Neural progenitor cell (in vitro differentiated cells): ENCODE data around the gene MR1. TPM values are rescaled to one million over a fixed set of nuclear protein-coding genes. Genes with fewer than 3 reads are reported as not detected.

ENCODE experiments used
- DNase-seq: peaks from one replicate; pipeline ENCODE4 v3.0.0-alpha.2; 2016; ENCODE audit warnings: low spot score
- H2AFZ ChIP-seq: fragments of 200-600 bp; sonication (generic); replicated peaks from 2 replicates; pipeline ENCODE4 v1.6.1; 2016; ENCODE audit warnings: antibody characterized with exemption
- H3F3A ChIP-seq: fragments of 200-600 bp; sonication (generic); 2 replicates; pipeline ENCODE4 v1.6.1; 2016; ENCODE audit warnings: antibody characterized with exemption, low read depth
- H3K27ac ChIP-seq: fragments of 200-600 bp; sonication (generic); 2 replicates; pipeline ENCODE4 v1.5.1; 2016; ENCODE audit warnings: mild to moderate bottlenecking
- H3K27me3 ChIP-seq: fragments of 200-600 bp; sonication (generic); 2 replicates; pipeline ENCODE4 v1.6.1; 2016; ENCODE audit warnings: mild to moderate bottlenecking, moderate library complexity
- H3K36me3 ChIP-seq: fragments of 200-600 bp; sonication (generic); 2 replicates; pipeline ENCODE4 v1.5.1; 2016
- H3K4me1 ChIP-seq: fragments of 200-600 bp; sonication (generic); 2 replicates; pipeline ENCODE4 v1.6.1; 2016; ENCODE audit warnings: mixed run types
- H3K4me2 ChIP-seq: fragments of 200-600 bp; sonication (generic); 2 replicates; pipeline ENCODE4 v1.6.1; 2016
- H3K4me3 ChIP-seq: fragments of 200-600 bp; sonication (generic); 2 replicates; pipeline ENCODE4 v1.5.1; 2016
- H3K79me2 ChIP-seq: fragments of 200-600 bp; sonication (generic); 2 replicates; pipeline ENCODE4 v1.6.1; 2016; ENCODE audit warnings: low read depth
- H3K9ac ChIP-seq: fragments of 200-600 bp; sonication (generic); 2 replicates; pipeline ENCODE4 v1.6.1; 2016
- H3K9me3 ChIP-seq: fragments of 200-600 bp; sonication (generic); 2 replicates; pipeline ENCODE4 v1.5.1; 2016; ENCODE audit warnings: low read depth
- H4K20me1 ChIP-seq: fragments of 200-600 bp; sonication (generic); 2 replicates; pipeline ENCODE4 v1.6.1; 2016; ENCODE audit warnings: low read depth
- H3K27ac Mint-ChIP-seq: 3 replicates; pipeline ENCODE4 v1.8.0; 2021; ENCODE audit warnings: mixed read lengths
- H3K27me3 Mint-ChIP-seq: 2 replicates; pipeline ENCODE4 v1.8.0; 2022; ENCODE audit warnings: low read depth, mild to moderate bottlenecking, inconsistent platforms, moderate library complexity, mixed read lengths; ENCODE audit not compliant: insufficient read depth
- H3K36me3 Mint-ChIP-seq: 3 replicates; pipeline ENCODE4 v1.8.0; 2021; ENCODE audit warnings: mixed read lengths
- H3K4me1 Mint-ChIP-seq: 3 replicates; pipeline ENCODE4 v1.8.0; 2021; ENCODE audit warnings: mixed read lengths
- H3K4me3 Mint-ChIP-seq: 3 replicates; pipeline ENCODE4 v1.8.0; 2021; ENCODE audit warnings: mild to moderate bottlenecking, moderate library complexity, mixed read lengths
- H3K9me3 Mint-ChIP-seq: 3 replicates; pipeline ENCODE4 v1.8.0; 2020; ENCODE audit warnings: mixed read lengths
- EZH2 ChIP-seq: fragments of 200-600 bp; sonication (generic); IDR thresholded peaks from 2 replicates; pipeline ENCODE4 v1.6.1; 2017; ENCODE audit warnings: antibody characterized with exemption, mild to moderate bottlenecking, moderate library complexity
- EZH2phosphoT487 ChIP-seq: fragments of 200-600 bp; sonication (generic); IDR thresholded peaks from 2 replicates; pipeline ENCODE4 v1.6.1; 2017; ENCODE audit warnings: antibody characterized with exemption
- total RNA-seq: library from RNA; depleted of rRNA; stranded (reverse); fragments of >200 nt; gene quantifications from 2 replicates; pipeline ENCODE4 v1.2.3, GENCODE V29; 2015; ENCODE audit warnings: low replicate concordance
- TF ChIP-seq, protein P1 (sequence below): fragments of 200-600 bp; sonication (generic); IDR thresholded peaks from 2 replicates; pipeline ENCODE4 v1.5.1; 2017; ENCODE audit warnings: antibody characterized with exemption, mild to moderate bottlenecking

The MR1 gene
- total RNA-seq, 1 donor from 2014 or later = not detected

DNA sequence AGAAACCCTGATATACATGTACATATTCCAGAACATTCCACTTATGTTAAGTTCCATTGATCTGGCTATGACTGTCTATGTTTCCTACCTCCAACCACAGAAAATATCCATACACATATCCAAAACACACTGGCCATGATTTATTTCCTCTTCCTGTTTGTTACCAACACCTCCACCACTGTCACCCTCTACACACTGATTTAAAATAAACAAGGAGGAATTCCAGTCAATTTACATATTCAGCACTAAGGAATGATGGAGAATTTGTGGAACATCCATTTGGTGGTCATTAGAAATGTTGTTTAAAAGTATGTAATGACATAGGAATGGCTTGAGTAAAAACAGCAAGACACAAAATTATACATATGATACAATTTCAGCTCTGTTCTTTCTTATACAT is 5.6 kb upstream of the MR1 start:
- Histone ChIP-seq H3K4me1 (no peaks in the 10 kb centered on the region), H3K4me2 (no peak overlapping the region), H3K36me3 (no peaks in the 10 kb centered on the region), H3K4me3 (no peak overlapping the region), H2AFZ (no peak overlapping the region), H3K9ac (no peak overlapping the region), H4K20me1 (no peaks in the 10 kb centered on the region), H3F3A (peaks cover 3% of the 10 kb centered on the region), H3K27me3 (no peaks in the 10 kb centered on the region), H3K9me3 (no peaks in the 10 kb centered on the region), H3K27ac (no peak overlapping the region), H3K79me2 (no peaks in the 10 kb centered on the region)
- H3K27ac Mint-ChIP-seq = no peak overlapping the region
- H3K4me3 Mint-ChIP-seq = no peak overlapping the region
- no peaks in the 10 kb centered on the region for H3K4me1 Mint-ChIP-seq
- H3K36me3 Mint-ChIP-seq = no peaks in the 10 kb centered on the region
- TF ChIP-seq EZH2 (no peak), EZH2phosphoT487 (no peak)
- TF ChIP-seq, protein P1, sequence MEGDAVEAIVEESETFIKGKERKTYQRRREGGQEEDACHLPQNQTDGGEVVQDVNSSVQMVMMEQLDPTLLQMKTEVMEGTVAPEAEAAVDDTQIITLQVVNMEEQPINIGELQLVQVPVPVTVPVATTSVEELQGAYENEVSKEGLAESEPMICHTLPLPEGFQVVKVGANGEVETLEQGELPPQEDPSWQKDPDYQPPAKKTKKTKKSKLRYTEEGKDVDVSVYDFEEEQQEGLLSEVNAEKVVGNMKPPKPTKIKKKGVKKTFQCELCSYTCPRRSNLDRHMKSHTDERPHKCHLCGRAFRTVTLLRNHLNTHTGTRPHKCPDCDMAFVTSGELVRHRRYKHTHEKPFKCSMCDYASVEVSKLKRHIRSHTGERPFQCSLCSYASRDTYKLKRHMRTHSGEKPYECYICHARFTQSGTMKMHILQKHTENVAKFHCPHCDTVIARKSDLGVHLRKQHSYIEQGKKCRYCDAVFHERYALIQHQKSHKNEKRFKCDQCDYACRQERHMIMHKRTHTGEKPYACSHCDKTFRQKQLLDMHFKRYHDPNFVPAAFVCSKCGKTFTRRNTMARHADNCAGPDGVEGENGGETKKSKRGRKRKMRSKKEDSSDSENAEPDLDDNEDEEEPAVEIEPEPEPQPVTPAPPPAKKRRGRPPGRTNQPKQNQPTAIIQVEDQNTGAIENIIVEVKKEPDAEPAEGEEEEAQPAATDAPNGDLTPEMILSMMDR = no peak
- no peaks in the 10 kb centered on the region for H3K9me3 Mint-ChIP-seq
- no peak for DNase-seq
- H3K27me3 Mint-ChIP-seq = peaks cover 8% of the 10 kb centered on the region

DNA sequence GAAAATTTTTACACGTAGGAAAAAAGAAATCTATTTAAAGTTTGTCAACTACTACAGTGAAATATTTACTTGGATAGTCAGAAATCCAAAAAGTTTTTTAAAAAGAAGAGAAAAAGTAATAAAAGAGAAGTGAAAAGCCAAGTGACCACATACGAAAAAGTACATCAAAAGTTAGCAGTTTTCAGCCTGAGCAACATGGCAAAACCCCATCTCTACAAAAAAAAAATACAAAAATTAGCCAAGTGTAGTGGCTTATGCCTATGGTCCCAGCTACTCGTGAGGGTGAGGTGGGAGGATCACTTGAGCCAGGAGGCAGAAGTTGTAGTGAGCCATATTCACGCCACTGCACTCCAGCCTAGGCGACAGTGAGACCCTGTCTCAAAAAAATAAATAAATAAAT is 5.2 kb upstream of the MR1 start:
- DNase-seq = no peak

DNA sequence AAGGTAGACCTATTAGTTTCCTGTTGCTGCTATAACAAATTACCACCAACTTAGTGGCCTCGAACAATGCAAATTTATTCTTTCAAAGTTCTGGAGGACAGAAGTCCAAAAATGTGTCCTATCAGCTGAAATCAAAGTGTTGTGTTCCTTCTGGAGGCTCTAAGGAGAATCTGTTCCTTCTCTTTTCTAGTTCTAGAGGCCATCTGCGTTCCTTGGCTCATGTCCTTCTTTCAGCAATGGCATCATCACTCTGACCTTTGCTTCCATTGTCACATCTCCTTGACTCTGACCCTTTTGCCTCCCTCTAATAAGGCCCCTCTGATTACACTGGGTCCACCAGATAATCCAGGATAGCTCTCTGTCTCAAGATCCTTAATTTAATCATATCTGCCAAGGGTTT is 1.2 kb upstream of the MR1 start:
- no peak for TF ChIP-seq EZH2
- TF ChIP-seq, protein P1 = no peak
- no peak for TF ChIP-seq EZH2phosphoT487
- no peaks in the 10 kb centered on the region for H3K4me1 ChIP-seq
- H2AFZ ChIP-seq = no peak overlapping the region
- Mint-ChIP-seq H3K27me3 (peaks cover 3% of the 10 kb centered on the region), H3K27ac (no peak overlapping the region), H3K9me3 (no peaks in the 10 kb centered on the region), H3K4me1 (no peaks in the 10 kb centered on the region), H3K4me3 (no peak overlapping the region), H3K36me3 (no peaks in the 10 kb centered on the region)
- no peaks in the 10 kb centered on the region for H4K20me1 ChIP-seq
- no peaks in the 10 kb centered on the region for H3K27me3 ChIP-seq
- no peaks in the 10 kb centered on the region for H3F3A ChIP-seq
- H3K27ac ChIP-seq = no peak overlapping the region
- no peaks in the 10 kb centered on the region for H3K36me3 ChIP-seq
- no peak overlapping the region for H3K9ac ChIP-seq
- H3K9me3 ChIP-seq = no peaks in the 10 kb centered on the region
- DNase-seq = no peak
- H3K4me2 ChIP-seq = no peak overlapping the region
- H3K4me3 ChIP-seq = no peak overlapping the region
- no peaks in the 10 kb centered on the region for H3K79me2 ChIP-seq

More for the DNA sequence above, 5.2 kb upstream of the MR1 start:
- Histone ChIP-seq H3F3A (no peaks in the 10 kb centered on the region), H3K9ac (no peak overlapping the region), H3K4me1 (no peaks in the 10 kb centered on the region), H3K27me3 (no peaks in the 10 kb centered on the region), H3K79me2 (no peaks in the 10 kb centered on the region), H3K9me3 (no peaks in the 10 kb centered on the region), H3K4me2 (no peak overlapping the region), H2AFZ (no peak overlapping the region), H3K27ac (no peak overlapping the region), H3K36me3 (no peaks in the 10 kb centered on the region), H3K4me3 (no peak overlapping the region), H4K20me1 (no peaks in the 10 kb centered on the region)
- Mint-ChIP-seq H3K27ac (no peak overlapping the region), H3K4me3 (no peak overlapping the region), H3K9me3 (no peaks in the 10 kb centered on the region), H3K4me1 (no peaks in the 10 kb centered on the region), H3K27me3 (peaks cover 7% of the 10 kb centered on the region), H3K36me3 (no peaks in the 10 kb centered on the region)
- TF ChIP-seq, protein P1 = no peak
- TF ChIP-seq EZH2phosphoT487 (no peak), EZH2 (no peak)
